ENCODE results near the gene ADAMTSL1.

Gene ADAMTSL1

GRCh38 chr9:18766989-18767550 lies 293.1 kb downstream of the ADAMTSL1 start:
- TF ChIP-seq CTCF (conservative IDR thresholded peaks at IDR 0.05; ENCODE audit: low read depth, low read length) = no peak
- no peak overlapping the region for H3K4me3 ChIP-seq (ENCODE audit: low read depth, low read length)
- DNase-seq (ENCODE audit: low read depth) = no peak

GRCh38 chr9:18768951-18769622 lies 295.1 kb downstream of the ADAMTSL1 start:
- H3K4me3 ChIP-seq (ENCODE audit: low read depth, low read length) = no peak overlapping the region
- no peak for DNase-seq (ENCODE audit: low read depth)
- no peak for TF ChIP-seq CTCF (conservative IDR thresholded peaks at IDR 0.05; ENCODE audit: low read depth, low read length)

GRCh38 chr9:18770131-18770908 lies 296.4 kb downstream of the ADAMTSL1 start:
- no peak for DNase-seq (ENCODE audit: low read depth)
- no peak overlapping the region for H3K4me3 ChIP-seq (ENCODE audit: low read depth, low read length)
- TF ChIP-seq CTCF (conservative IDR thresholded peaks at IDR 0.05; ENCODE audit: low read depth, low read length) = no peak

GRCh38 chr9:18771011-18771410 lies 297.1 kb downstream of the ADAMTSL1 start:
- no peak for DNase-seq (ENCODE audit: low read depth)
- TF ChIP-seq CTCF (conservative IDR thresholded peaks at IDR 0.05; ENCODE audit: low read depth, low read length) = no peak
- no peak overlapping the region for H3K4me3 ChIP-seq (ENCODE audit: low read depth, low read length)

- no peak for TF ChIP-seq CTCF (conservative IDR thresholded peaks at IDR 0.05; ENCODE audit: low read depth, low read length)
- no peak for DNase-seq (ENCODE audit: low read depth)
- no peak overlapping the region for H3K4me3 ChIP-seq (ENCODE audit: low read depth, low read length)
These were observed 297.8 kb downstream of the ADAMTSL1 start for GRCh38 chr9:18771763-18772162.

- no peak for TF ChIP-seq CTCF (conservative IDR thresholded peaks at IDR 0.05; ENCODE audit: low read depth, low read length)
- H3K4me3 ChIP-seq (ENCODE audit: low read depth, low read length) = no peak overlapping the region
These were observed 301.3 kb downstream of the ADAMTSL1 start for GRCh38 chr9:18775241-18775640.

More at GRCh38 chr9:18775241-18775640, 301.3 kb downstream of the ADAMTSL1 start:
- no peak for DNase-seq (ENCODE audit: low read depth)
